WERI-Rb-1 (cell line): ENCODE data around the gene CAMK1.
A peak's percentile ranks its signal among the peaks of the same experiment; 100 is the strongest.

ENCODE experiments used
- DNase-seq: peaks from one replicate; pipeline ENCODE4 v3.0.0-alpha.2; 2020
- H3K27ac ChIP-seq: fragments of 250-450 bp; sonication (Bioruptor Pico); 2 replicates; pipeline ENCODE4 v1.5.1; 2020; ENCODE audit warnings: mild to moderate bottlenecking, moderate library complexity
- H3K27me3 ChIP-seq: fragments of 250-450 bp; sonication (Bioruptor Pico); 2 replicates; pipeline ENCODE4 v1.5.1; 2021; ENCODE audit warnings: mild to moderate bottlenecking, low read depth, moderate library complexity; ENCODE audit not compliant: insufficient read depth, severe bottlenecking
- H3K36me3 ChIP-seq: fragments of 250-450 bp; sonication (Bioruptor Pico); 2 replicates; pipeline ENCODE4 v1.5.1; 2020; ENCODE audit warnings: mild to moderate bottlenecking, moderate library complexity
- H3K4me3 ChIP-seq: 2 replicates; pipeline ENCODE4 v1.5.1; 2011; ENCODE audit warnings: low read depth, mild to moderate bottlenecking, control low read depth, low read length
- H3K9me3 ChIP-seq: fragments of 250-450 bp; sonication (Bioruptor Pico); 2 replicates; pipeline ENCODE4 v1.5.1; 2021; ENCODE audit warnings: mild to moderate bottlenecking, moderate library complexity; ENCODE audit not compliant: severe bottlenecking
- CTCF ChIP-seq: IDR thresholded peaks from 2 replicates; pipeline ENCODE4 v1.5.1; 2011; ENCODE audit warnings: low read depth, mild to moderate bottlenecking, control low read depth, inconsistent platforms, low read length

The CAMK1 gene

GRCh38 chr3:9754678-9755077 is 15.1 kb downstream of the CAMK1 start:
- H3K9me3 ChIP-seq, result no peaks in the 10 kb centered on the region
- no peak overlapping the region for H3K27ac ChIP-seq
- H3K4me3 ChIP-seq, result no peak overlapping the region
- no peaks in the 10 kb centered on the region for H3K27me3 ChIP-seq
- DNase-seq, result no peak
- TF ChIP-seq CTCF, result no peak
- H3K36me3 ChIP-seq, result peaks cover 62% of the 10 kb centered on the region

- Histone ChIP-seq H3K27me3 (no peaks in the 10 kb centered on the region), H3K9me3 (no peaks in the 10 kb centered on the region), H3K27ac (peak overlapping the region; percentile 83), H3K36me3 (peaks cover 64% of the 10 kb centered on the region), H3K4me3 (peak overlapping the region; percentile 90)
- TF ChIP-seq CTCF, result no peak
- no peak for DNase-seq
Observed at GRCh38 chr3:9750556-9751411, 19.0 kb downstream of the CAMK1 start.

- peak; percentile 98 for DNase-seq
- no peak for TF ChIP-seq CTCF
- H3K36me3 ChIP-seq, result peaks cover 67% of the 10 kb centered on the region
- H3K27ac ChIP-seq, result peak within 1 kb of the TSS; percentile 83
- H3K27me3 ChIP-seq, result no peaks in the 10 kb centered on the region
- peak within 1 kb of the TSS; percentile 90 for H3K4me3 ChIP-seq
- no peaks in the 10 kb centered on the region for H3K9me3 ChIP-seq
Observed at GRCh38 chr3:9749645-9750555, 19.8 kb downstream of the CAMK1 start, which contains the start of gene OGG1. Gene OGG1 (plus strand): TSS chr3:9749952. CDS start chr3:9750287, 335 bp downstream.

GRCh38 chr3:9749296-9749644 is 20.5 kb downstream of the CAMK1 start:
- no peak for TF ChIP-seq CTCF

GRCh38 chr3:9748031-9748430 is 21.7 kb downstream of the CAMK1 start:
- no peak for DNase-seq
- H3K27ac ChIP-seq, result no peak overlapping the region
- TF ChIP-seq CTCF, result no peak
- H3K4me3 ChIP-seq, result no peak overlapping the region
- H3K27me3 ChIP-seq, result no peaks in the 10 kb centered on the region
- H3K36me3 ChIP-seq, result peaks cover 79% of the 10 kb centered on the region
- H3K9me3 ChIP-seq, result no peaks in the 10 kb centered on the region

More at GRCh38 chr3:9749296-9749644, 20.5 kb downstream of the CAMK1 start:
- peak overlapping the region; percentile 90 for H3K4me3 ChIP-seq
- H3K36me3 ChIP-seq, result peaks cover 67% of the 10 kb centered on the region
- no peaks in the 10 kb centered on the region for H3K9me3 ChIP-seq
- H3K27ac ChIP-seq, result peak overlapping the region; percentile 83
- peak; percentile 70 for DNase-seq
- H3K27me3 ChIP-seq, result no peaks in the 10 kb centered on the region
